NB4 (cell line): Measurements from ENCODE around the gene DGKQ.

Experiments used
- DNase-seq: peaks from one replicate; pipeline ENCODE4 v3.0.0; 2010; ENCODE audit warnings: low read depth
- H3K4me3 ChIP-seq: one replicate; pipeline ENCODE4 v1.5.1; 2011; ENCODE audit warnings: mild to moderate bottlenecking, low read depth, low read length, moderate library complexity
- MYC ChIP-seq: IDR thresholded peaks from 2 replicates; pipeline ENCODE4 v1.6.1; 2011; ENCODE audit warnings: low read depth, low read length
- POLR2A ChIP-seq: IDR thresholded peaks from 2 replicates; pipeline ENCODE4 v1.6.1; 2011; ENCODE audit warnings: mild to moderate bottlenecking; ENCODE audit not compliant: insufficient read length; ENCODE audit errors: extremely low read depth
- TF ChIP-seq, protein P1 (sequence below): IDR thresholded peaks from 2 replicates; pipeline ENCODE4 v1.6.1; 2011; ENCODE audit warnings: low read depth, low read length
- TF ChIP-seq, protein P2 (sequence below): IDR thresholded peaks from one replicate; pipeline ENCODE4 v1.5.1; 2012; ENCODE audit warnings: low read depth, low read length

The DGKQ gene

GRCh38 chr4:912548-913279, 60.7 kb downstream of the DGKQ start:
- TF ChIP-seq, protein P1, sequence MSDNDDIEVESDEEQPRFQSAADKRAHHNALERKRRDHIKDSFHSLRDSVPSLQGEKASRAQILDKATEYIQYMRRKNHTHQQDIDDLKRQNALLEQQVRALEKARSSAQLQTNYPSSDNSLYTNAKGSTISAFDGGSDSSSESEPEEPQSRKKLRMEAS: no peak
- no peak for TF ChIP-seq POLR2A
- TF ChIP-seq MYC: no peak
- TF ChIP-seq, protein P2, sequence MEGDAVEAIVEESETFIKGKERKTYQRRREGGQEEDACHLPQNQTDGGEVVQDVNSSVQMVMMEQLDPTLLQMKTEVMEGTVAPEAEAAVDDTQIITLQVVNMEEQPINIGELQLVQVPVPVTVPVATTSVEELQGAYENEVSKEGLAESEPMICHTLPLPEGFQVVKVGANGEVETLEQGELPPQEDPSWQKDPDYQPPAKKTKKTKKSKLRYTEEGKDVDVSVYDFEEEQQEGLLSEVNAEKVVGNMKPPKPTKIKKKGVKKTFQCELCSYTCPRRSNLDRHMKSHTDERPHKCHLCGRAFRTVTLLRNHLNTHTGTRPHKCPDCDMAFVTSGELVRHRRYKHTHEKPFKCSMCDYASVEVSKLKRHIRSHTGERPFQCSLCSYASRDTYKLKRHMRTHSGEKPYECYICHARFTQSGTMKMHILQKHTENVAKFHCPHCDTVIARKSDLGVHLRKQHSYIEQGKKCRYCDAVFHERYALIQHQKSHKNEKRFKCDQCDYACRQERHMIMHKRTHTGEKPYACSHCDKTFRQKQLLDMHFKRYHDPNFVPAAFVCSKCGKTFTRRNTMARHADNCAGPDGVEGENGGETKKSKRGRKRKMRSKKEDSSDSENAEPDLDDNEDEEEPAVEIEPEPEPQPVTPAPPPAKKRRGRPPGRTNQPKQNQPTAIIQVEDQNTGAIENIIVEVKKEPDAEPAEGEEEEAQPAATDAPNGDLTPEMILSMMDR: no peak
- DNase-seq: no peak
- no peak overlapping the region for H3K4me3 ChIP-seq

DNA sequence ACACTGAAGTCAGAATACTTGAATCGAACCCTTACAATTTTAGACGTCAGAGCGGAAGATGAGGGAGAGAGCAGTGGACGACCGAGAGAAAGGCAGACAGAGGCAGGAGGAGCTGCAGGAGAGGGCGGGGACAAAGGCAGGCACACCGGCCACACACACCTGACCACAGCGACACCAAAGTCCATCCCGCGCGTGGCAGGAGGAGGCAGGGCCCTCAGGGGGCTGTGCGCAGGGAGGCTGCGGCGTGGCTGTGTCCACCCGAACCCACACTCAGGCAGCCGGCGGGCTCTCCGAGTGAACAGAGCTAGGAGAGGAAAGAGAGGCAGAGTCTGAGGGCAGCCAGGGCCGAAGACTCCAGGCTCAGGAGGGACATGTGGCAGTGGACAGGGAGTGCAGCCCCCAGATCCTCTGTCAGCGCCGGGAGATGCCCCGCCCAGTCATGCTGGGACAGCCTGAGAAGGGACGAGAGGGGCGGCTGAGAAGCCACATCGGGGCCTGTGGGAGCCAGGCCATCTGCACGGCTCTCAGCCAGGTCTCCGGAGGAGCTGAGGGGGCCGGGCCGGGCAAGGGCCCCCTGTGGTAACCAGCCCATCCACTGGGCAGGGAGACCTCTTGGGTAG, 61.4 kb downstream of the DGKQ start:
- TF ChIP-seq, protein P2: no peak
- TF ChIP-seq MYC (no peak), POLR2A (no peak)
- TF ChIP-seq, protein P1: no peak
- DNase-seq: no peak
- no peak overlapping the region for H3K4me3 ChIP-seq

GRCh38 chr4:911221-911751, 62.1 kb downstream of the DGKQ start:
- no peak overlapping the region for H3K4me3 ChIP-seq
- no peak for DNase-seq
- TF ChIP-seq, protein P2: no peak
- TF ChIP-seq, protein P1: no peak
- TF ChIP-seq MYC: no peak
- TF ChIP-seq POLR2A: no peak

- TF ChIP-seq, protein P1: no peak
- TF ChIP-seq MYC: no peak
- TF ChIP-seq, protein P2: no peak
- TF ChIP-seq POLR2A: no peak
These were observed 62.8 kb downstream of the DGKQ start for GRCh38 chr4:910366-911091.

DNA sequence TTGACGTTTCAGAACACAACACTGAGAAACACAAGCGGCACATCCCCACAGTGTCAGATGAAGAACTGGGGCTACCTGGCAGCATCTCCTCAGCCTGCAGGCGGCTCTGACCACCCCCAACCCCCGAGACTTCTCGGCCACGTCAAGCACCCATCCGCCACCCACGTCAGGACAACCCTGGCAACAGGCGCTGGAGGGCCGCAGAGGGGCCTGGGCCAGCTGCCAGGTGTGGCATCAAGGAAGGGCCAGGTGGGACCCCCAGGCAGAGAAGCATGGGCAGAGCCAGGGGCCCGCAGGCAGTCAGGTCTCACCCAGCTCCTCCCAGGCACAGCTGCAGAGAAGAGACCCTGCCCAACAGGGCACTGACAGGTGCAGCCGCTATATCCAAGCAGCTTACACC, 63.5 kb downstream of the DGKQ start:
- no peak for TF ChIP-seq POLR2A
- TF ChIP-seq, protein P1: no peak
- DNase-seq: no peak
- H3K4me3 ChIP-seq: no peak overlapping the region

More at GRCh38 chr4:910366-911091, 62.8 kb downstream of the DGKQ start:
- no peak for DNase-seq
- no peak overlapping the region for H3K4me3 ChIP-seq

DNA sequence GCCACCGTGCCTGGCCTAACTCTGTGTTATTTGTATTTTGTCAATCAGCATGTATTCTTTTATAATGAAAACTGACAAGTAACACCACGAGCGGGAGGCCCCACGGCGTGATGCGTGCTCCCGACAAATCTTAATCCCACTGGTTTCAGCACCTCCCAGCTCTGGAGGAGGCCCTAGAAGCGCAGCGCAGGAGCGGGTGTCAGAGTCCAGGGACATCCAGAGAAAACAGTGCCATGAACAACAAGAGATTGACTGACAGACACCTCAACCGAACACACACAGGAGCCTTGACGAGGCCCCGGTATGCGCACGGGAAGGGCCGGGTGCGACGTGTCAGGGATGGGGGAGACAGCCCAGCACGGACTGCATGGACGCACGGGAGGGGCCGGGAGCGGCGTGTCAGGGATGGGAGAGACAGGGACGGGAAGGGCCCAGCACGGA, 64.2 kb downstream of the DGKQ start:
- TF ChIP-seq POLR2A (no peak), MYC (no peak)
- TF ChIP-seq, protein P2: no peak
- TF ChIP-seq, protein P1: no peak
- DNase-seq: no peak
- H3K4me3 ChIP-seq: no peak overlapping the region
